Endometrial microvascular endothelial cells (primary cell): ENCODE results near the gene TSPAN9. TPM values are rescaled to one million over a fixed set of nuclear protein-coding genes. Genes with fewer than 3 reads are reported as not detected.

Experiments used
- in situ Hi-C: cut with HindIII; loops from 2 replicates; pipeline ENCODE4 v1.10.0; 2017; ENCODE audit warnings: low sequenced_read_pairs, low pct_unique_long_range_greater_than_20kb; ENCODE audit errors: inconsistent ontology term
- total RNA-seq: library from RNA; depleted of rRNA; stranded (reverse); fragments of >200 nt; gene quantifications from one replicate; pipeline ENCODE4 v1.2.3, GENCODE V29; 2015; ENCODE audit errors: inconsistent ontology term

The TSPAN9 gene
- total RNA-seq, 1 donor from 2014 or later: 15.9 TPM

GRCh38 chr12:3167636-3168035, 90.5 kb downstream of the TSPAN9 start:
- in situ Hi-C loops: no loop called here

GRCh38 chr12:3168223-3169221, 91.3 kb downstream of the TSPAN9 start:
- in situ Hi-C loops: no loop called here

GRCh38 chr12:3170423-3171194, 93.4 kb downstream of the TSPAN9 start:
- in situ Hi-C loops: no loop called here

- in situ Hi-C loops: no loop called here
Observed at GRCh38 chr12:3171195-3171591, 94.0 kb downstream of the TSPAN9 start.

- in situ Hi-C loops: no loop called here
Observed at GRCh38 chr12:3172124-3173007, 95.2 kb downstream of the TSPAN9 start.

- in situ Hi-C loops: no loop called here
Observed at GRCh38 chr12:3173008-3173553, 95.9 kb downstream of the TSPAN9 start.

- in situ Hi-C loops: no loop called here
Observed at GRCh38 chr12:3173912-3174311, 96.7 kb downstream of the TSPAN9 start.

- in situ Hi-C loops: no loop called here
Observed at GRCh38 chr12:3175238-3175637, 98.1 kb downstream of the TSPAN9 start.

GRCh38 chr12:3176754-3177153, 99.6 kb downstream of the TSPAN9 start:
- in situ Hi-C loops: no loop called here

- in situ Hi-C loops: no loop called here
Observed at GRCh38 chr12:3177778-3178425, 100.7 kb downstream of the TSPAN9 start.

GRCh38 chr12:3178671-3179313, 101.6 kb downstream of the TSPAN9 start:
- in situ Hi-C loops: no loop called here

- in situ Hi-C loops: no loop called here
Observed at GRCh38 chr12:3179731-3180130, 102.6 kb downstream of the TSPAN9 start.

- in situ Hi-C loops: no loop called here
Observed at GRCh38 chr12:3182426-3182825, 105.2 kb downstream of the TSPAN9 start.

GRCh38 chr12:3184485-3184884, 107.3 kb downstream of the TSPAN9 start:
- in situ Hi-C loops: no loop called here

- in situ Hi-C loops: no loop called here
Observed at GRCh38 chr12:3185260-3185870, 108.2 kb downstream of the TSPAN9 start.

GRCh38 chr12:3186546-3187215, 109.5 kb downstream of the TSPAN9 start:
- in situ Hi-C loops: no loop called here
